GM18505 (cell line): ENCODE results near the gene ABI3BP.

Experiments
- ATAC-seq: cut with Tn5 transposase; IDR thresholded peaks from one replicate; pipeline ENCODE4 v1.9.1; 2021; ENCODE audit not compliant: unreplicated experiment
- POLR2A ChIP-seq: IDR thresholded peaks from 4 replicates; pipeline ENCODE4 v1.6.1; 2011; ENCODE audit warnings: borderline replicate concordance; ENCODE audit not compliant: insufficient read depth, insufficient read length; ENCODE audit errors: extremely low read depth

The ABI3BP gene

GRCh38 chr3:100748220-100748619, 245.0 kb downstream of the ABI3BP start:
- TF ChIP-seq POLR2A: no peak

GRCh38 chr3:100746092-100746491, 247.1 kb downstream of the ABI3BP start:
- ATAC-seq: no peak
- TF ChIP-seq POLR2A: no peak

More at GRCh38 chr3:100748220-100748619, 245.0 kb downstream of the ABI3BP start:
- ATAC-seq: no peak

GRCh38 chr3:100745617-100746016, 247.6 kb downstream of the ABI3BP start:
- ATAC-seq: no peak
- no peak for TF ChIP-seq POLR2A

GRCh38 chr3:100744671-100745070, 248.6 kb downstream of the ABI3BP start:
- TF ChIP-seq POLR2A: no peak
- no peak for ATAC-seq

GRCh38 chr3:100743535-100743934, 249.7 kb downstream of the ABI3BP start:
- TF ChIP-seq POLR2A: no peak
- no peak for ATAC-seq

- no peak for TF ChIP-seq POLR2A
- ATAC-seq: no peak
Measured at GRCh38 chr3:100740207-100740606, 253.0 kb downstream of the ABI3BP start.

- no peak for ATAC-seq
- TF ChIP-seq POLR2A: no peak
Measured at GRCh38 chr3:100737334-100737733, 255.9 kb downstream of the ABI3BP start.

- no peak for ATAC-seq
- TF ChIP-seq POLR2A: no peak
Measured at GRCh38 chr3:100732435-100732834, 260.8 kb downstream of the ABI3BP start.

GRCh38 chr3:100730524-100730923, 262.7 kb downstream of the ABI3BP start:
- TF ChIP-seq POLR2A: no peak

GRCh38 chr3:100726706-100727105, 266.5 kb downstream of the ABI3BP start:
- no peak for ATAC-seq
- no peak for TF ChIP-seq POLR2A

More at GRCh38 chr3:100730524-100730923, 262.7 kb downstream of the ABI3BP start:
- no peak for ATAC-seq

GRCh38 chr3:100725935-100726513, 267.2 kb downstream of the ABI3BP start:
- no peak for ATAC-seq
- no peak for TF ChIP-seq POLR2A

GRCh38 chr3:100720426-100720825, 272.8 kb downstream of the ABI3BP start:
- no peak for ATAC-seq
- no peak for TF ChIP-seq POLR2A

- ATAC-seq: no peak
- TF ChIP-seq POLR2A: no peak
Measured at GRCh38 chr3:100719136-100719535, 274.1 kb downstream of the ABI3BP start.

GRCh38 chr3:100717637-100718487, 275.4 kb downstream of the ABI3BP start:
- no peak for ATAC-seq
- TF ChIP-seq POLR2A: no peak
